ENCODE results near the gene HDGF. TPM values are rescaled to one million over a fixed set of nuclear protein-coding genes. Genes with fewer than 3 reads are reported as not detected.

The HDGF gene
- total and polyA plus RNA-seq, 9 of the 15 experiments (the other 6 are each of a cell fraction or from before 2014, with no cell fraction given): 38.8 to 601 (median 400) TPM

- TF ChIP-seq CHD4 (IDR thresholded peaks at IDR 0.05; ENCODE audit: insufficient read depth, insufficient replicate concordance, low read depth, low read length, poor library complexity, severe bottlenecking): no peak
- peak; percentile 26; the same call in 1 of the 2 replicates for TF ChIP-seq MYC (IDR thresholded peaks at IDR 0.05; ENCODE audit: low read depth, low read length)
- TF ChIP-seq MYC (CRISPR knock-in tag; IDR thresholded peaks at IDR 0.05; ENCODE audit: borderline replicate concordance, low read depth): no peak
- peak; percentile 70 for TF ChIP-seq RBFOX2 (IDR thresholded peaks at IDR 0.05; ENCODE audit: low read depth, low read length)
- no peak for TF ChIP-seq JUND (IDR thresholded peaks at IDR 0.05; ENCODE audit: borderline replicate concordance, low read depth, low read length)
- no peak for TF ChIP-seq JUND (tag; IDR thresholded peaks at IDR 0.05; ENCODE audit: borderline replicate concordance, low read depth, low read length)
- peak; percentile 53; the same call in 1 of the 2 replicates for TF ChIP-seq RNF2 (IDR thresholded peaks at IDR 0.05)
- TF ChIP-seq ZNF445 (CRISPR knock-in tag; IDR thresholded peaks at IDR 0.05; ENCODE audit: low read depth): no peak
- TF ChIP-seq CTCFL (IDR thresholded peaks at IDR 0.05; ENCODE audit: borderline replicate concordance, insufficient read depth, low read depth, low read length, poor library complexity, severe bottlenecking): no peak
- TF ChIP-seq HMG20A (CRISPR knock-in tag; conservative IDR thresholded peaks at IDR 0.05): no peak
- TF ChIP-seq ZNF12 (CRISPR knock-in tag; IDR thresholded peaks at IDR 0.05): no peak
- no peak for TF ChIP-seq HNRNPL (IDR thresholded peaks at IDR 0.05; ENCODE audit: low read depth, low read length)
- no peak for TF ChIP-seq HNRNPUL1 (IDR thresholded peaks at IDR 0.05; ENCODE audit: low read length)
- no peak for TF ChIP-seq ESRRB (CRISPR knock-in tag; IDR thresholded peaks at IDR 0.05; ENCODE audit: borderline replicate concordance)
- no peak for TF ChIP-seq ZFPM2 (CRISPR knock-in tag; IDR thresholded peaks at IDR 0.05)
- no peak for TF ChIP-seq ZNF507 (tag; conservative IDR thresholded peaks at IDR 0.05)
- TF ChIP-seq POU5F1 (IDR thresholded peaks at IDR 0.05; ENCODE audit: borderline replicate concordance, low read depth, low read length, partially characterized antibody): no peak
- no peak for TF ChIP-seq MECOM (CRISPR knock-in tag; IDR thresholded peaks at IDR 0.05)
- peak; percentile 56 for TF ChIP-seq PKNOX1 (IDR thresholded peaks at IDR 0.05)
- TF ChIP-seq DACH1 (IDR thresholded peaks at IDR 0.05; ENCODE audit: partially characterized antibody): no peak
- TF ChIP-seq ZKSCAN8 (CRISPR knock-in tag; IDR thresholded peaks at IDR 0.05): no peak
- no peak for TF ChIP-seq SMAD2 (IDR thresholded peaks at IDR 0.05; ENCODE audit: low read depth, low read length)
- no peak for TF ChIP-seq ZNF77 (CRISPR knock-in tag; IDR thresholded peaks at IDR 0.05)
- no peak for TF ChIP-seq HOMEZ (CRISPR knock-in tag; IDR thresholded peaks at IDR 0.05)
- TF ChIP-seq TRIM24 (IDR thresholded peaks at IDR 0.05): peak in 1 of 2 experiments; percentile 11; a peak in 3 of 4 replicates
Observed at GRCh38 chr1:156692925-156693847, 58.3 kb downstream of the HDGF start (continued).

Measured in K562 (cell line).